LNCAP (cell line): ENCODE data around the gene CHI3L2.

Experiments used
- CTCF ChIP-seq: fragments of 450-650 bp; IDR thresholded peaks from 2 replicates; pipeline ENCODE4 v1.5.1; 2017; ENCODE audit warnings: mild to moderate bottlenecking

The CHI3L2 gene

GRCh38 chr1:111274653-111275052 lies 47.1 kb downstream of the CHI3L2 start:
- TF ChIP-seq CTCF = no peak

GRCh38 chr1:111275079-111275478 lies 47.6 kb downstream of the CHI3L2 start:
- TF ChIP-seq CTCF = no peak

GRCh38 chr1:111275780-111276433 lies 48.4 kb downstream of the CHI3L2 start:
- TF ChIP-seq CTCF = no peak

- no peak for TF ChIP-seq CTCF
Measured at GRCh38 chr1:111279144-111279543, 51.6 kb downstream of the CHI3L2 start.

GRCh38 chr1:111280267-111280666 lies 52.8 kb downstream of the CHI3L2 start:
- no peak for TF ChIP-seq CTCF

GRCh38 chr1:111281411-111281810 lies 53.9 kb downstream of the CHI3L2 start:
- no peak for TF ChIP-seq CTCF

GRCh38 chr1:111283838-111284237 lies 56.3 kb downstream of the CHI3L2 start:
- no peak for TF ChIP-seq CTCF

- TF ChIP-seq CTCF = no peak
Measured at GRCh38 chr1:111285879-111286278, 58.4 kb downstream of the CHI3L2 start.
